H9 (cell line): ENCODE data around the gene TMEM121. TPM values are rescaled to one million over a fixed set of nuclear protein-coding genes. Genes with fewer than 3 reads are reported as not detected.

Experiments used
- DNase-seq: peaks from one replicate; pipeline ENCODE4 v3.0.0-alpha.2; 2017
- H2AFZ ChIP-seq: one replicate; pipeline ENCODE4 v1.6.1; 2013; ENCODE audit warnings: mild to moderate bottlenecking, low read length, control low read depth, moderate library complexity
- H2AK5ac ChIP-seq: 2 replicates; pipeline ENCODE4 v1.6.1; 2013; ENCODE audit warnings: low read length, control low read depth, mixed read lengths; ENCODE audit not compliant: insufficient read length
- H2BK120ac ChIP-seq: one replicate; pipeline ENCODE4 v1.6.1; 2013; ENCODE audit warnings: low read depth, mild to moderate bottlenecking, low read length, control low read depth, inconsistent platforms; ENCODE audit not compliant: poor library complexity, severe bottlenecking
- H2BK12ac ChIP-seq: 2 replicates; pipeline ENCODE4 v1.6.1; 2013; ENCODE audit warnings: low read length, control low read depth, mixed read lengths, low read depth; ENCODE audit not compliant: insufficient read length
- H2BK15ac ChIP-seq: 2 replicates; pipeline ENCODE4 v1.6.1; 2013; ENCODE audit warnings: low read depth, low read length, control low read depth
- H2BK20ac ChIP-seq: one replicate; pipeline ENCODE4 v1.6.1; 2013; ENCODE audit warnings: low read depth, mild to moderate bottlenecking, low read length, control low read depth, inconsistent platforms; ENCODE audit not compliant: poor library complexity, severe bottlenecking
- H2BK5ac ChIP-seq: 2 replicates; pipeline ENCODE4 v1.6.1; 2013; ENCODE audit warnings: low read length, control low read depth, mixed read lengths; ENCODE audit not compliant: insufficient read length
- H3K14ac ChIP-seq: 2 replicates; pipeline ENCODE4 v1.6.1; 2013; ENCODE audit warnings: low read length, control low read depth; ENCODE audit not compliant: insufficient read depth
- H3K18ac ChIP-seq: 2 replicates; pipeline ENCODE4 v1.6.1; 2013; ENCODE audit warnings: low read depth, mild to moderate bottlenecking, mixed read lengths, low read length, control low read depth; ENCODE audit not compliant: insufficient read length
- H3K23ac ChIP-seq: 2 replicates; pipeline ENCODE4 v1.6.1; 2013; ENCODE audit warnings: low read length, control low read depth, mixed read lengths, low read depth; ENCODE audit not compliant: insufficient read length
- H3K23me2 ChIP-seq: 2 replicates; pipeline ENCODE4 v1.6.1; 2013; ENCODE audit warnings: low read depth, mild to moderate bottlenecking, mixed read lengths, low read length, control low read depth; ENCODE audit not compliant: insufficient read length, poor library complexity, severe bottlenecking
- H3K27ac ChIP-seq: 2 replicates; pipeline ENCODE4 v1.5.1; 2013; ENCODE audit warnings: low read length, control low read depth, mixed read lengths, low read depth; ENCODE audit not compliant: insufficient read length
- H3K27me3 ChIP-seq: 2 replicates; pipeline ENCODE4 v1.6.1; 2013; ENCODE audit warnings: low read length, control low read depth, inconsistent platforms; ENCODE audit not compliant: insufficient read depth
- H3K4ac ChIP-seq: 2 replicates; pipeline ENCODE4 v1.6.1; 2013; ENCODE audit warnings: low read depth, mild to moderate bottlenecking, control low read depth, inconsistent platforms, low read length, moderate library complexity
- H3K4me1 ChIP-seq: 2 replicates; pipeline ENCODE4 v1.6.1; 2013; ENCODE audit warnings: low read length, control low read depth, inconsistent platforms; ENCODE audit not compliant: insufficient read depth
- H3K4me2 ChIP-seq: 2 replicates; pipeline ENCODE4 v1.6.1; 2013; ENCODE audit warnings: low read length, control low read depth, mixed read lengths; ENCODE audit not compliant: insufficient read length, insufficient read depth
- H3K56ac ChIP-seq: 2 replicates; pipeline ENCODE4 v1.6.1; 2013; ENCODE audit warnings: low read depth, mild to moderate bottlenecking, mixed read lengths, low read length, control low read depth; ENCODE audit not compliant: insufficient read length
- H3K79me1 ChIP-seq: 2 replicates; pipeline ENCODE4 v1.6.1; 2013; ENCODE audit warnings: low read depth, mild to moderate bottlenecking, moderate library complexity, low read length, control low read depth, inconsistent platforms; ENCODE audit not compliant: insufficient read depth, poor library complexity, severe bottlenecking
- H3K79me2 ChIP-seq: 2 replicates; pipeline ENCODE4 v1.6.1; 2013; ENCODE audit warnings: low read length, control low read depth, inconsistent platforms; ENCODE audit not compliant: insufficient read depth
- H3K9ac ChIP-seq: 2 replicates; pipeline ENCODE4 v1.6.1; 2013; ENCODE audit warnings: low read length, control low read depth, mixed read lengths; ENCODE audit not compliant: insufficient read length; ENCODE audit errors: extremely low read depth
- H3K9me3 ChIP-seq: one replicate; pipeline ENCODE4 v1.6.1; 2013; ENCODE audit warnings: low read depth, low read length, inconsistent platforms; ENCODE audit not compliant: control insufficient read depth
- H3T11ph ChIP-seq: one replicate; pipeline ENCODE4 v1.6.1; 2013; ENCODE audit warnings: mild to moderate bottlenecking, low read length, control low read depth, inconsistent platforms
- H4K20me1 ChIP-seq: one replicate; pipeline ENCODE4 v1.6.1; 2013; ENCODE audit not compliant: control insufficient read depth, insufficient read length, insufficient read depth
- H4K5ac ChIP-seq: 2 replicates; pipeline ENCODE4 v1.6.1; 2013; ENCODE audit warnings: low read depth, mild to moderate bottlenecking, mixed read lengths, low read length, control low read depth; ENCODE audit not compliant: insufficient read length
- H4K8ac ChIP-seq: replicated peaks from 2 replicates; pipeline ENCODE4 v1.6.1; 2013; ENCODE audit warnings: low read length, control low read depth, mixed read lengths, low read depth; ENCODE audit not compliant: insufficient read length
- H4K91ac ChIP-seq: 2 replicates; pipeline ENCODE4 v1.6.1; 2013; ENCODE audit warnings: low read depth, mild to moderate bottlenecking, moderate library complexity, mixed read lengths, low read length, control low read depth; ENCODE audit not compliant: insufficient read length
- H3K27ac Mint-ChIP-seq, 3 experiments: 2 replicates in 2 of 3; 3 replicates in 1 of 3; pipeline ENCODE4 v1.8.0; 2020 to 2021; ENCODE audit warnings: mixed read lengths in 3 of 3, mild to moderate bottlenecking in 1 of 3, moderate library complexity in 1 of 3
- H3K27me3 Mint-ChIP-seq: 2 replicates; pipeline ENCODE4 v1.8.0; 2021; ENCODE audit warnings: low read depth, mild to moderate bottlenecking, moderate library complexity, mixed read lengths
- H3K36me3 Mint-ChIP-seq, 3 experiments: 2 replicates in 2 of 3; 3 replicates in 1 of 3; pipeline ENCODE4 v1.8.0; 2020 to 2021; ENCODE audit warnings: low read depth in 3 of 3, mixed read lengths in 3 of 3; ENCODE audit not compliant: insufficient read depth in 1 of 3
- H3K4me1 Mint-ChIP-seq, 2 experiments: 2 replicates each; pipeline ENCODE4 v1.8.0; 2020; ENCODE audit warnings: mixed read lengths in 2 of 2
- H3K4me3 Mint-ChIP-seq, 2 experiments: 2 replicates in 1 of 2; 3 replicates in 1 of 2; pipeline ENCODE4 v1.8.0; 2020 to 2021; ENCODE audit warnings: mild to moderate bottlenecking in 2 of 2, mixed read lengths in 2 of 2, moderate library complexity in 1 of 2
- H3K9me3 Mint-ChIP-seq, 2 experiments: 2 replicates in 1 of 2; 3 replicates in 1 of 2; pipeline ENCODE4 v1.8.0; 2020; ENCODE audit warnings: mild to moderate bottlenecking in 2 of 2, mixed read lengths in 2 of 2, moderate library complexity in 1 of 2
- CTCF ChIP-seq: fragments of 200-600 bp; sonication (generic); conservative IDR thresholded peaks from 3 replicates; pipeline ENCODE4 v1.8.0; 2021; ENCODE audit warnings: antibody characterized with exemption, mild to moderate bottlenecking
- WGBS: extraction: QIAGEN DNeasy Blood & Tissue Kit; methylation state at CpG from one replicate; pipeline ENCODE4 v1.1.7; 2013; ENCODE audit warnings: missing lambda C conversion rate, low lambda C conversion rate, mixed read lengths; ENCODE audit not compliant: insufficient read length; ENCODE audit errors: extremely low coverage; 5-methylcytosine and 5-hydroxymethylcytosine counted together
- total RNA-seq: library from RNA; stranded (reverse); gene quantifications from 2 replicates; pipeline ENCODE4 v1.2.1, GENCODE V29; 2021

Gene TMEM121
- total RNA-seq, 1 experiment from 2014 or later, result 2.6 TPM

GRCh38 chr14:105500726-105501101, 25.7 kb upstream of the TMEM121 start:
- H3K14ac ChIP-seq, result no peak overlapping the region; the same call in 1 of the 2 replicates
- no peak overlapping the region for H4K91ac ChIP-seq
- no peak for TF ChIP-seq CTCF
- Mint-ChIP-seq H3K36me3 (no peaks in the 10 kb centered on the region; a peak in 1 of 7 replicates), H3K27me3 (peaks cover 2% of the 10 kb centered on the region; the same call in 1 of the 2 replicates), H3K4me3 (no peak overlapping the region), H3K27ac (peak overlapping the region in 2 of 3 experiments; percentile 50 to 75; a peak in 1 of 7 replicates), H3K4me1 (peaks cover 0 to 4% of the 10 kb centered on the region in 2 experiments; a peak in 2 of 4 replicates), H3K9me3 (peaks cover 0 to 4% of the 10 kb centered on the region in 2 experiments; a peak in 1 of 5 replicates)
- H2BK15ac ChIP-seq, result no peak overlapping the region
- H4K5ac ChIP-seq, result no peak overlapping the region
- H3K27ac ChIP-seq, result no peak overlapping the region
- H3T11ph ChIP-seq, result no peak overlapping the region
- no CpG with 5 or more reads among the region's 10 CpGs for WGBS
- H3K4me2 ChIP-seq, result no peak overlapping the region
- no peak overlapping the region for H2AK5ac ChIP-seq
- H2BK20ac ChIP-seq, result no peak overlapping the region
- H3K9me3 ChIP-seq, result no peaks in the 10 kb centered on the region
- no peak overlapping the region for H3K56ac ChIP-seq
- peaks cover 2% of the 10 kb centered on the region for H3K23me2 ChIP-seq
- no peak overlapping the region for H3K4ac ChIP-seq
- H3K9ac ChIP-seq, result no peak overlapping the region
- no peaks in the 10 kb centered on the region for H3K79me2 ChIP-seq
- H3K23ac ChIP-seq, result no peak overlapping the region
- H3K79me1 ChIP-seq, result no peaks in the 10 kb centered on the region
- no peaks in the 10 kb centered on the region for H4K20me1 ChIP-seq
- no peak overlapping the region for H2AFZ ChIP-seq
- H4K8ac ChIP-seq, result no peak overlapping the region
- no peak overlapping the region for H2BK120ac ChIP-seq
- DNase-seq, result no peak
- H3K18ac ChIP-seq, result no peak overlapping the region
- no peaks in the 10 kb centered on the region for H3K4me1 ChIP-seq
- H3K27me3 ChIP-seq, result no peaks in the 10 kb centered on the region
- no peak overlapping the region for H2BK12ac ChIP-seq
- H2BK5ac ChIP-seq, result no peak overlapping the region
